Measurements from ENCODE around the gene PRDM2.

GRCh38 chr1:13661539-13661938 is 38.4 kb upstream of the PRDM2 start:
- no peak for TF ChIP-seq POLR2A (IDR thresholded peaks at IDR 0.05)
- TF ChIP-seq CTCF (IDR thresholded peaks at IDR 0.05), result no peak
